GM10248 (cell line): ENCODE results near the gene CYSTM1.
A peak's percentile ranks its signal among the peaks of the same experiment; 100 is the strongest.

Experiments
- CTCF ChIA-PET: fragments of 300-600 bp; sonication (Branson Sonifier 250); formaldehyde crosslinking; extraction: SDS; loops from one replicate; lab custom pipeline; 2021; ENCODE audit warnings: antibody characterized with exemption; lab: Yijun Ruan, JAX
- POLR2A ChIA-PET: fragments of 350-650 bp; sonication (Branson Sonifier 250); formaldehyde crosslinking; extraction: SDS; loops from one replicate; lab custom pipeline; 2020; ENCODE audit warnings: antibody characterized with exemption; lab: Yijun Ruan, JAX
- DNase-seq: peaks from one replicate; pipeline ENCODE4 v3.0.0; 2012; ENCODE audit errors: extremely low spot score
- CTCF ChIP-seq: IDR thresholded peaks from 2 replicates; pipeline ENCODE4 v1.5.1; 2012; ENCODE audit warnings: mild to moderate bottlenecking, low read depth; ENCODE audit errors: extremely low read depth, missing control alignments, control extremely low read depth

Gene CYSTM1

GRCh38 chr5:140234377-140234989, 59.5 kb downstream of the CYSTM1 start:
- POLR2A ChIA-PET = no interaction called here

GRCh38 chr5:140235791-140236551, 61.0 kb downstream of the CYSTM1 start:
- POLR2A ChIA-PET = no interaction called here
- no peak for TF ChIP-seq CTCF
- CTCF ChIA-PET = interaction anchor here (0.8 to 22.9 kb wide), 9 partner anchors 8 to 136 kb away, joined by 3 to 462 read pairs (median 3); partner anchors contain the start of gene HBEGF
- DNase-seq = no peak

More at GRCh38 chr5:140234377-140234989, 59.5 kb downstream of the CYSTM1 start:
- CTCF ChIA-PET = interaction anchor here (0.8 to 22.9 kb wide), 4 partner anchors 9 to 115 kb away, joined by 3 to 462 read pairs (median 8); partner anchors contain the start of gene HBEGF
- no peak for DNase-seq
- no peak for TF ChIP-seq CTCF

GRCh38 chr5:140236891-140237598, 62.1 kb downstream of the CYSTM1 start:
- CTCF ChIA-PET = interaction anchor here (0.8 to 22.9 kb wide), 8 partner anchors 7 to 135 kb away, joined by 3 to 462 read pairs (median 4); partner anchors contain the start of gene HBEGF
- POLR2A ChIA-PET = no interaction called here
- DNase-seq = no peak
- no peak for TF ChIP-seq CTCF

- DNase-seq = no peak
- POLR2A ChIA-PET = no interaction called here
- CTCF ChIA-PET = interaction anchor here (1.1 to 22.9 kb wide), 9 partner anchors 10 to 126 kb away, joined by 3 to 462 read pairs (median 5); partner anchors contain the start of gene HBEGF
These were observed 63.8 kb downstream of the CYSTM1 start for GRCh38 chr5:140238756-140239155.

GRCh38 chr5:140239461-140239860, 64.5 kb downstream of the CYSTM1 start:
- no peak for TF ChIP-seq CTCF
- no peak for DNase-seq
- CTCF ChIA-PET = interaction anchor here (0.8 to 22.9 kb wide), 25 partner anchors 9 to 481 kb away, joined by 3 to 462 read pairs (median 5); partner anchors contain the start of genes HBEGF and SLC4A9
- POLR2A ChIA-PET = no interaction called here

More at GRCh38 chr5:140238756-140239155, 63.8 kb downstream of the CYSTM1 start:
- no peak for TF ChIP-seq CTCF

- ChIA-PET POLR2A (no interaction called here), CTCF (interaction anchor here (0.6 to 22.9 kb wide), 27 partner anchors 8 to 480 kb away, joined by 3 to 462 read pairs (median 4); partner anchors contain the start of genes HBEGF and SLC4A9)
- TF ChIP-seq CTCF = peak; percentile 63
- peak; percentile 79 for DNase-seq
These were observed 65.1 kb downstream of the CYSTM1 start for GRCh38 chr5:140239939-140240700.
